Neural crest cell (in vitro differentiated cells): ENCODE data around the gene SORCS2. TPM values are rescaled to one million over a fixed set of nuclear protein-coding genes. Genes with fewer than 3 reads are reported as not detected.

Experiments
- DNase-seq: peaks from one replicate; pipeline ENCODE4 v3.0.0; 2021; ENCODE audit warnings: low read depth, mixed read lengths, low spot score
- H3K27ac Mint-ChIP-seq: one replicate; pipeline ENCODE4 v1.8.0; 2021; ENCODE audit warnings: mild to moderate bottlenecking, mixed read lengths; ENCODE audit not compliant: unreplicated experiment
- H3K27me3 Mint-ChIP-seq: 2 replicates; pipeline ENCODE4 v1.8.0; 2021; ENCODE audit warnings: low read depth, mild to moderate bottlenecking, mixed read lengths
- H3K36me3 Mint-ChIP-seq: 2 replicates; pipeline ENCODE4 v1.8.0; 2021; ENCODE audit warnings: low read depth, mild to moderate bottlenecking, mixed read lengths
- H3K4me1 Mint-ChIP-seq: 2 replicates; pipeline ENCODE4 v1.8.0; 2021; ENCODE audit warnings: mixed read lengths
- H3K4me3 Mint-ChIP-seq: one replicate; pipeline ENCODE4 v1.8.0; 2021; ENCODE audit warnings: mild to moderate bottlenecking, mixed read lengths
- H3K9me3 Mint-ChIP-seq: 2 replicates; pipeline ENCODE4 v1.8.0; 2021; ENCODE audit warnings: mixed read lengths
- total RNA-seq: library from RNA; stranded (reverse); gene quantifications from 2 replicates; pipeline ENCODE4 v1.2.1, GENCODE V29; 2021
- TF ChIP-seq, protein P1 (sequence below): fragments of 200-600 bp; sonication (generic); conservative IDR thresholded peaks from 2 replicates; pipeline ENCODE4 v1.5.0; 2021; ENCODE audit warnings: antibody characterized with exemption, mild to moderate bottlenecking

SORCS2 gene
- total RNA-seq, 1 donor from 2014 or later, result 1.1 TPM

DNA sequence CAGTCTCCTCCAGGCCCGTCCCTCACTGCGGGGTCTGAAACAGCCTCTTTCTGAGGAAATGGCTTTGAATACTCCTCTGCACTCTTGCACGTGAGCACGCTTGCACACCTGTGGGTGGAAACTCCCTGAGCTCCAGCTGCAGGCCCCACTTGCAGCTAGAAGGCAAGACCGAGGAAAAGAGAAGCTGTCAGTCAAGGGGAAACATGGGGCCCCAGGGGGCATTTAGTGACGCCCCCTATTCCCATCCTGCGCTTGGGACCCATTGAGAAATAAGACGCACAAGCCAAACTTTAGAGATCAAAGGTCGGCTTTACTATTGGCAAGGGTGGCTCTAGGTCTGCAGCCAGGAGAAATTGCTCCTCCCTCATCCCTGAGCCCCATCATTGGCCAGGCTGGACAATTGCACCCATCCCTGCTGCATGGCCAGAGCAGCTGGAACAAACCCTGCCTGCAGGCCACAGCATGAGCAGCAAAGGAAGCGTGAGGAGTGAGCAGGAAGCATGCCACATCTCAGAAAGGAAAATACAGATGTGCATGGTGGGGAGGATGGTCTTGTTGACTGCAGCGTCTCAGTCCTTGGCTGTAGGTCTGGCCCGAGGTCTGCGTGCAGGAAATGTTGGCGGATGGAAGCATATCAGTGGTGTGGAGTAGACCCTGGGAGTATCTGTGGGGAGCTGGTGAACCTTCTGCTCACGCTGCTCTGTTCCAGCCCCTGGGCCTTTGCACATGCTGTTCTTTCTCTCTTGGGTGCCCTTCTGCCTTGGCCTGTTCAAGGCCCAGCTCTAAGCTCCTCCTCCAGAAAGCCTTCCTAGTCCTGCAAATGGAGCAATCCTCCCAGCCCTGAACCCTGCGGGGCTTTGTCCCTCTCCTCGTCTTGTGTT is 148.5 kb downstream of the SORCS2 start:
- no peak for DNase-seq
- Mint-ChIP-seq H3K4me1 (peaks cover 2% of the 10 kb centered on the region), H3K27ac (no peak overlapping the region), H3K36me3 (no peaks in the 10 kb centered on the region), H3K4me3 (no peak overlapping the region), H3K27me3 (peaks cover 3% of the 10 kb centered on the region), H3K9me3 (peaks cover 7% of the 10 kb centered on the region)
- TF ChIP-seq, protein P1, sequence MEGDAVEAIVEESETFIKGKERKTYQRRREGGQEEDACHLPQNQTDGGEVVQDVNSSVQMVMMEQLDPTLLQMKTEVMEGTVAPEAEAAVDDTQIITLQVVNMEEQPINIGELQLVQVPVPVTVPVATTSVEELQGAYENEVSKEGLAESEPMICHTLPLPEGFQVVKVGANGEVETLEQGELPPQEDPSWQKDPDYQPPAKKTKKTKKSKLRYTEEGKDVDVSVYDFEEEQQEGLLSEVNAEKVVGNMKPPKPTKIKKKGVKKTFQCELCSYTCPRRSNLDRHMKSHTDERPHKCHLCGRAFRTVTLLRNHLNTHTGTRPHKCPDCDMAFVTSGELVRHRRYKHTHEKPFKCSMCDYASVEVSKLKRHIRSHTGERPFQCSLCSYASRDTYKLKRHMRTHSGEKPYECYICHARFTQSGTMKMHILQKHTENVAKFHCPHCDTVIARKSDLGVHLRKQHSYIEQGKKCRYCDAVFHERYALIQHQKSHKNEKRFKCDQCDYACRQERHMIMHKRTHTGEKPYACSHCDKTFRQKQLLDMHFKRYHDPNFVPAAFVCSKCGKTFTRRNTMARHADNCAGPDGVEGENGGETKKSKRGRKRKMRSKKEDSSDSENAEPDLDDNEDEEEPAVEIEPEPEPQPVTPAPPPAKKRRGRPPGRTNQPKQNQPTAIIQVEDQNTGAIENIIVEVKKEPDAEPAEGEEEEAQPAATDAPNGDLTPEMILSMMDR, result no peak

GRCh38 chr4:7341491-7342222 is 149.3 kb downstream of the SORCS2 start:
- no peak overlapping the region for H3K27ac Mint-ChIP-seq
- DNase-seq, result no peak
- H3K27me3 Mint-ChIP-seq, result peaks cover 6% of the 10 kb centered on the region
- H3K4me3 Mint-ChIP-seq, result no peak overlapping the region
- H3K9me3 Mint-ChIP-seq, result peaks cover 12% of the 10 kb centered on the region
- no peaks in the 10 kb centered on the region for H3K36me3 Mint-ChIP-seq
- no peaks in the 10 kb centered on the region for H3K4me1 Mint-ChIP-seq
- TF ChIP-seq, protein P1, result no peak

DNA sequence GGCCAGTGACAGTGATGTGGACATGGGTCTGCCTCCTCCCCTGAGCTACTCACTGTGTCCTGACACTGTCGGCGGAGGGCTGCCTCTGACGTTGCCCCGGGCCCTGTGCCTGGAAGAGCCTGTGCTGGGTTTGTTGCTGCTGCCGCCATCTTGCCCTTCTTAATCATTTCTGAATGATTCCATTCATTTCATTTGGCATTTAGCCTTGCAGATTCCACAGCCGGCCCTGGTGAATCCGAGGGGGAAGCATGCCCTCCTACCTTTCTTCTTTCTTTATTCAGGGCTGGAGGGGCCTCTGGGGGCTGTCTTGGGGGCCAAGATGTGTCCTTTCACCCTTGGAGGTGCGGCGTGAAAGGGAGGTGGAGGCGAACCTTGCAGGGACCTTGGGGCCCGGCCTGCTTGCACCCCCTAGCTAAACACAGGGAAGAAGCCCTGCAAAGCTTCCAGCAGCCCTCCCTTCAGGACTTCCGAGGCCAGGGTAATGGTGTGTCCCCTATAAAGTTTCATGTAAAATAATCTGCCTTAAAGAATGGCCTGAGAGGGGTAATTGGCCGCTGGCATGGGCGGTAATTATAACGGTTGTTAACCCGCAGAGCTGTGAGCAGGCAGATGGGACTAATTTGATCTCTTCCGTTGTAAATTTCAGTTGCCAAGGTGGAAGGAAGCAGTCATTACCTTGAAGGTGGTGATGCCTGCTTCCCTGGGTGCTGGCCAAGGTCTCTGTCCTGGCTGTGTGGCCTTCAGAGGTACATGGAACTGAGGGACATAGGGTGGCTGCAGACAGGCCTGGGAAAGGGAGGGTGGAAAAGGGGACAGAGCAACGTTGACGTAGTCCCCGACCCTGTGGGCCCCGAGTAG is 150.1 kb downstream of the SORCS2 start:
- H3K27ac Mint-ChIP-seq, result no peak overlapping the region
- no peak for DNase-seq
- H3K36me3 Mint-ChIP-seq, result no peaks in the 10 kb centered on the region
- peaks cover 6% of the 10 kb centered on the region for H3K27me3 Mint-ChIP-seq
- TF ChIP-seq, protein P1, result no peak
- no peaks in the 10 kb centered on the region for H3K4me1 Mint-ChIP-seq
- peaks cover 13% of the 10 kb centered on the region for H3K9me3 Mint-ChIP-seq
- H3K4me3 Mint-ChIP-seq, result no peak overlapping the region

- TF ChIP-seq, protein P1, result no peak
- DNase-seq, result no peak
- Mint-ChIP-seq H3K4me1 (no peaks in the 10 kb centered on the region), H3K27me3 (peaks cover 6% of the 10 kb centered on the region), H3K4me3 (no peak overlapping the region), H3K36me3 (no peaks in the 10 kb centered on the region), H3K9me3 (peaks cover 10% of the 10 kb centered on the region), H3K27ac (no peak overlapping the region)
Observed at GRCh38 chr4:7343081-7343655, 150.8 kb downstream of the SORCS2 start.

DNA sequence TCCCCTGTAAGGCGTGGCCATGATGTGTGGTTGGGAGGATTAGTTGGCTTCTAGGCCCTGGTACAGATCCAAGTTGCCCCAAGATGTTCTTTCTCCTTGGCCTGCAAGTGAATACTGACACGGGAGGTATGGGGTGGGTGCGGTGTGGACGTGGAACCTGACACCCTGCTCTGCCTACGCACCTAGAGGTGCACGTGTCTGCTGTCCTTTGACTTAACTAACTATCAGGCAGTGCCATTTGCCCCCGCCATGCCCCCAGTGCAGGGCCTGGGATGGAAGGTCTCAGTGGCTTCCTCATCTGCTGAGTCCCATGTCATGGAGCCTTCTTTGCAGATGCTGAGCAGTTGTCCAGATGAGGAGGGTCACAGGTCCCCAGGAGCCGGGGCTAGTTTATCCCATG is 151.6 kb downstream of the SORCS2 start:
- Mint-ChIP-seq H3K4me1 (no peaks in the 10 kb centered on the region), H3K4me3 (no peak overlapping the region), H3K27me3 (peaks cover 6% of the 10 kb centered on the region), H3K27ac (no peak overlapping the region), H3K9me3 (peaks cover 10% of the 10 kb centered on the region), H3K36me3 (no peaks in the 10 kb centered on the region)
- TF ChIP-seq, protein P1, result no peak
- DNase-seq, result no peak
